ENCODE data around the gene PIGU.
A peak's percentile ranks its signal among the peaks of the same experiment; 100 is the strongest.

The PIGU gene

DNA sequence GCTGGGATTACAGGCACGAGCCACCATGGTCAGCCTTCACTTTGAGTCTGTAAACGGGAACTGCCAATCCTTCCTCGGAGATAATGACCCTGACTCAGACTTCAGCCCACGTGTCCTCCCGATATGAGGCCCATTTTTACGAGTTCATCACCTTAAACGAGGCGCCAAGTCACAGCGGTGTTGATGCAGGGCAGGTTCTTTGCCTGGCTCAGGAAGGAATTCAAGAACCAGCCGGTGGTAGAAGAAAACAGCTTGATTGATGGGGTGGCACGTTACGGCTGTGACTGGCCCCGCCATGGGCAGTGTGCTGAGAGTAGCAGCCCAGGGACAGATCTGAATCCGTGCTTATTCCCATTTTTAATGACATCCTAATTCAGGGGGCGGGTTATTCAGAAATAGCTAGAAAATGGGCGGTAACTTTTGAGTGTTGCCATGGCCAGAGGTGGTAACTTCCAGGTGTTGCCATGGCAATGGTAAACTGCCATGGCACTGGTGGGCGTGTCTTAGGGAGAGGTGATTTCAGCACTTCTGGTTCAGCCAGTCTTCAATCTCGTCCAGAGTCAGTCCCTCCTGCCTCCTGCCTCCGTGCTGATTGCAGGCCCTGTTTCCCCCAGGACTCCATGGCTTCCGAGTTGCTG is 127.5 kb downstream of the PIGU start:
- Histone ChIP-seq H3K9me3 (ENCODE audit: control insufficient read depth in 1 of 2, low read length in 2 of 2) (no peaks in the 10 kb centered on the region), H3K27me3 (ENCODE audit: control insufficient read depth in 1 of 2, insufficient read depth in 2 of 2, low read length in 2 of 2) (no peaks in the 10 kb centered on the region), H3K4me3 (ENCODE audit: low read depth in 1 of 2, low read length in 2 of 2) (no peak overlapping the region), H3K27ac (ENCODE audit: low read depth, low read length) (no peak overlapping the region), H3K4me1 (ENCODE audit: control insufficient read depth in 1 of 2, insufficient read depth in 2 of 2, low read length in 2 of 2) (peaks cover 3 to 22% of the 10 kb centered on the region in 2 donors), H3K9ac (ENCODE audit: low read depth in 1 of 2, low read length in 2 of 2) (no peak overlapping the region), H3K36me3 (ENCODE audit: control insufficient read depth in 1 of 2, insufficient read depth in 2 of 2, low read length in 2 of 2) (peaks cover 0 to 6% of the 10 kb centered on the region in 2 donors)

DNA sequence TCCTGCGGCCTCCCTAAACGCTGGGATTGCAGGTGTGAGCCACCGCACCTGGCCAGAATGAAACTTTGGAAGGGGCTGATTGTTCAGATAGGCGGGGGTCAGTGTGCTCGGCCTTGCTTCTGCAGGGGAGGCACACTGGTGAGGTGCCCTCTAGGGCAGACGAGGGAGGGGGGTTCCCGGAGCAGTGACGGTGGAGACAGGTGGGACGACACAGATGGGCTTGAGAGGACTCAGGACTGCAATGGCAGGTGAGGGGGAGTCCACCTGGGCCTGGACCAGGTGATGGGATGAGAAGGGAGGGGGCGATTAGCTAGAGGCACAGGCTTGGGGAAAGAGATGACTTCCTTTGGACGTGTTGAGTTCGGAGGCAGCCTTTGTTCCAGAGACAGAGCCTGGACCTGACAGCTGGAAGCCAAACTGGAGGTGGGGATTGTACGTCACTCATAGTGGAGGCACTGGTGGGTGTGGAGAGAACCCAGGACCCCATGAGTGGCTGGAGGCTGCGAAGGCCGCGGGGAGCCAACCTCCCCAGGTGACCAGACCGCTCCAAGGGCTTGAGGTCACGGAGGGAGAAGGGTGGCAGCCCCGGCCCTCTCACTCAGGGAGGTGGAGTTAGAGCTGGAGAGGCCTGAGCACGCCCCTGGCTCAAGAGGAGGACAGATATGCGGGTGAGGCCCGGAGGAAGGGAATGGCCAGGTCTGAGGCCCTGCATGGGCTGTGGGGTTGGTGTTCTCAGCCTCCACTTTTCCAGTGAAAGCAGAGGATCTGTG is 128.9 kb downstream of the PIGU start:
- no peak overlapping the region for H3K27ac ChIP-seq (ENCODE audit: low read depth, low read length)
- H3K9me3 ChIP-seq (ENCODE audit: control insufficient read depth in 1 of 2, low read length in 2 of 2) = no peaks in the 10 kb centered on the region
- H3K27me3 ChIP-seq (ENCODE audit: control insufficient read depth in 1 of 2, insufficient read depth in 2 of 2, low read length in 2 of 2) = no peaks in the 10 kb centered on the region
- H3K9ac ChIP-seq (ENCODE audit: low read depth in 1 of 2, low read length in 2 of 2) = peak overlapping the region; percentile 7 to 25
- H3K4me3 ChIP-seq (ENCODE audit: low read depth in 1 of 2, low read length in 2 of 2) = peak overlapping the region; percentile 68 to 80
- H3K36me3 ChIP-seq (ENCODE audit: control insufficient read depth in 1 of 2, insufficient read depth in 2 of 2, low read length in 2 of 2) = peaks cover 0 to 6% of the 10 kb centered on the region in 2 donors
- H3K4me1 ChIP-seq (ENCODE audit: control insufficient read depth in 1 of 2, insufficient read depth in 2 of 2, low read length in 2 of 2) = peaks cover 9 to 27% of the 10 kb centered on the region in 2 donors

DNA sequence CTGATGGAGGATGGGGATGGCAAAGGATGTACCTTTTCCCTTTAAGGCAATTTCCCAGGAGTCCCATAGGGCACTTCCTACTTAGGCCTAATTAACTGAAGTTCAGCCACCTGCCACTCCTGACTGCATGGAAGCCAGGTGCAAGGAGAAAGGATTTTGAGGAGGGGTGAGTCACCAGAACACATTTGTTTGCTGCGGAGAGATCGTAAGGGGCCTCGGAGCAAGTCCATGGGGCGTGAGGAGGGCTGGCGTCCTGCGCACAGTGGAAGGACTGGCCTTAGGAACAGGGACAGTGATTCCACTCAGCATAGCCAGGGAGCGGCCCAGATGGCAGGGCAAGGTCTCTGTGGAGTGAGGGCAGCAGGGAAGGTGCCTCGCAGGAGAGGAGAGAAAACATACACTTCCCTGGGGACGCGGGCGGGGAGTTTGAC is 130.1 kb downstream of the PIGU start:
- Histone ChIP-seq H3K4me1 (ENCODE audit: control insufficient read depth in 1 of 2, insufficient read depth in 2 of 2, low read length in 2 of 2) (peaks cover 9 to 27% of the 10 kb centered on the region in 2 donors), H3K9ac (ENCODE audit: low read depth in 1 of 2, low read length in 2 of 2) (peak overlapping the region; percentile 60 to 62), H3K27me3 (ENCODE audit: control insufficient read depth in 1 of 2, insufficient read depth in 2 of 2, low read length in 2 of 2) (no peaks in the 10 kb centered on the region), H3K36me3 (ENCODE audit: control insufficient read depth in 1 of 2, insufficient read depth in 2 of 2, low read length in 2 of 2) (peaks cover 0 to 11% of the 10 kb centered on the region in 2 donors), H3K4me3 (ENCODE audit: low read depth in 1 of 2, low read length in 2 of 2) (peak overlapping the region; percentile 68 to 80), H3K9me3 (ENCODE audit: control insufficient read depth in 1 of 2, low read length in 2 of 2) (no peaks in the 10 kb centered on the region), H3K27ac (ENCODE audit: low read depth, low read length) (peak overlapping the region; percentile 67)

DNA sequence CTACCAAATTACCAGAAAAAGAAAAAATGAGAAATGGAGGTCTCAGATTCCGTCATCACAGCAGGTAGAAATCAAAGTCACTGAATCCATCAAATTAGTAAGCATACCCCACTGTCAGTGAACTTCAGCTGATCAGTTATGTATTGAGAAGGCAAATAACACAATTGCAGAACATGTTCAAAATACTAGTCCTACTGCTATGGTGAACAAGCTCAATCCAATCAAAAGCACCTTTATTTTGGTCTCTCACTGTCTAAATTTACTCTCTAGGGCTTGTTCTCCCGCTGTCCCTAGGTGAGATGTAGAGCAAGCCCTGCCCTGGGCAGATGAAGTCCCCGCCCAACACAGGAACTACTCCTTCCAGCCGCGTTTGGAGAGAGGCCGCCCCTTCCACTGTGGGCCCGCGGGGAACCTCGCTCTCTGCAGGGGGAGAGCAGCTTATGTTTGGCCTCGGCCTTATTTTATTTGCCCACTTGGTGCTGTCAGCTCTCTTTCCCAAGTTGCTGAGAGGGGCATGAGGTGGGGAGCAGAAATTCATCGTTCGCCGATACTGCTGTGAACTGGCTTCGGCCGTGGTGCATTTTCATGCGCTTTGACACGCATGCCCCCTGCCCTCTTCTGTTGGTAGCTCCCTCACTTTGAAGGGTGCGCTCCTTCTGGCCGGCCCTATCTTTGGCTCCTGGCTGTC is 132.6 kb downstream of the PIGU start:
- peak overlapping the region; percentile 4 to 43 for H3K4me3 ChIP-seq (ENCODE audit: low read depth in 1 of 2, low read length in 2 of 2)
- H3K27me3 ChIP-seq (ENCODE audit: control insufficient read depth in 1 of 2, insufficient read depth in 2 of 2, low read length in 2 of 2) = no peaks in the 10 kb centered on the region
- no peak overlapping the region for H3K27ac ChIP-seq (ENCODE audit: low read depth, low read length)
- no peak overlapping the region for H3K9ac ChIP-seq (ENCODE audit: low read depth in 1 of 2, low read length in 2 of 2)
- H3K4me1 ChIP-seq (ENCODE audit: control insufficient read depth in 1 of 2, insufficient read depth in 2 of 2, low read length in 2 of 2) = peaks cover 9 to 27% of the 10 kb centered on the region in 2 donors
- H3K9me3 ChIP-seq (ENCODE audit: control insufficient read depth in 1 of 2, low read length in 2 of 2) = no peaks in the 10 kb centered on the region
- peaks cover 8 to 27% of the 10 kb centered on the region in 2 donors for H3K36me3 ChIP-seq (ENCODE audit: control insufficient read depth in 1 of 2, insufficient read depth in 2 of 2, low read length in 2 of 2)

DNA sequence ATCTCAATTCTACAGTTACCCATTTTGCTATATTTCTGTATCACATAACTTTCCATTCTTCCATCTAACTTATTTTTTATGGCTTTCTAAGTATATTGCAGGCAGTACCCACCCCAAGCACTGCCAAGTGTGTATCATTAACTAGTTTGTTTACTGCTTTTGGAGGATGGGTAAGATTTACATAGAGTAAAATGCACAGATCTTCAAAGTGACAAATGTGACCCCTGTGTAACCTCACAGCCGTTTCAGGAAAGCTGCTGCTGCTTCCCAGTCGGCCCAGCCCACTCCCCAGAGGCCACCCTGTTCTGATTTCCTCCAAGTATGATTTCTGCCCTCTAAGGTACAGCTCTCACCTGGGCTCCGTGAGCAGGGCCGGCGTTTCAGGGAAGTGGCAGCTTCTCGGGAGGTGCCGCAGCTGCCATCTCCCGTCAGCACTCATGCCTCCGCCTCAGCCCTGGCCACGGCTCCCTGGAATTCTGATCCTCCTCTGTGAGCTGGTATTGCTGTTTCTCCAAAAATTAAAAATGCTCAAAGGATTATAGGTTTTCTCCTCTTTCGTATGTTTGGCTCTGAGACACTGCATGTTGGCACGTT is 133.3 kb downstream of the PIGU start:
- no peak overlapping the region for H3K9ac ChIP-seq (ENCODE audit: low read depth in 1 of 2, low read length in 2 of 2)
- no peak overlapping the region for H3K27ac ChIP-seq (ENCODE audit: low read depth, low read length)
- no peak overlapping the region for H3K4me3 ChIP-seq (ENCODE audit: low read depth in 1 of 2, low read length in 2 of 2)
- peaks cover 11 to 31% of the 10 kb centered on the region in 2 donors for H3K36me3 ChIP-seq (ENCODE audit: control insufficient read depth in 1 of 2, insufficient read depth in 2 of 2, low read length in 2 of 2)
- H3K4me1 ChIP-seq (ENCODE audit: control insufficient read depth in 1 of 2, insufficient read depth in 2 of 2, low read length in 2 of 2) = peaks cover 9 to 27% of the 10 kb centered on the region in 2 donors
- H3K27me3 ChIP-seq (ENCODE audit: control insufficient read depth in 1 of 2, insufficient read depth in 2 of 2, low read length in 2 of 2) = no peaks in the 10 kb centered on the region
- no peaks in the 10 kb centered on the region for H3K9me3 ChIP-seq (ENCODE audit: control insufficient read depth in 1 of 2, low read length in 2 of 2)

DNA sequence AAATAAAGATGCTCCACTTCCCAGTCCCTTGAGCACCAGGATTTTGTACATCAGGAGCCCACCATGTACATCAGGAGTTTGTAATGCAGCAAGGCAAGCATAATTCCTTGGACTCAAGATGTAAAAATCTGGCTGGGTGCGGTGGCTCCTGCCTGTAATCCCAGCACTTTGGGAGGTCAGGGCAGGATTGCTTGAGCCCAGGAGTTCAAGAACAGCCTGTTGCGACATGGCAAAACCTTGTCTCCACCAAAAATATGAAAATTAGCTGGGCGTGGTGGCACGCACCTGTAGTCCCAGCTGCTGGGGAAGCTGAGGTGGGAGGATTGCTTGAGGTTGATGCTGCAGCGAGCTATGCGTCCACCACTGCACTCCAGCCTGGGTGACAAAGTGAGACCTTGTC is 134.5 kb downstream of the PIGU start:
- no peak overlapping the region for H3K4me3 ChIP-seq (ENCODE audit: low read depth in 1 of 2, low read length in 2 of 2)
- no peak overlapping the region for H3K27ac ChIP-seq (ENCODE audit: low read depth, low read length)
- H3K4me1 ChIP-seq (ENCODE audit: control insufficient read depth in 1 of 2, insufficient read depth in 2 of 2, low read length in 2 of 2) = peaks cover 5 to 17% of the 10 kb centered on the region in 2 donors
- no peaks in the 10 kb centered on the region for H3K27me3 ChIP-seq (ENCODE audit: control insufficient read depth in 1 of 2, insufficient read depth in 2 of 2, low read length in 2 of 2)
- no peaks in the 10 kb centered on the region for H3K9me3 ChIP-seq (ENCODE audit: control insufficient read depth in 1 of 2, low read length in 2 of 2)
- H3K9ac ChIP-seq (ENCODE audit: low read depth in 1 of 2, low read length in 2 of 2) = no peak overlapping the region
- H3K36me3 ChIP-seq (ENCODE audit: control insufficient read depth in 1 of 2, insufficient read depth in 2 of 2, low read length in 2 of 2) = peaks cover 13 to 38% of the 10 kb centered on the region in 2 donors

DNA sequence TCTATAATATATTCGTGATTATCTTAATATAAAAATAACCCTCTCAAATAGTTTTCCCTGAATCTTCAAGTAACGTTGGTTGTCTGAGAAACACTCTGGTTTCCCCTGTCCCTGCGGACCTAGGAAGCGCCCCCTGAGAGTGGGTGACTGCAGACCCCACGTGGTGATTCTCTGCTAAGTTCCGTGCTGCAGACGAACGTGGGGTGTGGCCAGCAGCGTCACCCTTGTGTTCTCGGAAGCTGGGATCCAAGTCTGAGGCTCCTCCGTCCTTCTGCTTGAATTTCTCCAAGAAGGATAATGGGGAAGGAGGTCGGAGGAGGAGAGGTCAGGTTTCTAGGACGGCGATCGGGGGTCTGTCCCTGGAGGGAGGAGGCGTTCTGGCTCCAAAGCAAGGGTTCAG is 135.0 kb downstream of the PIGU start:
- H3K9me3 ChIP-seq (ENCODE audit: control insufficient read depth in 1 of 2, low read length in 2 of 2) = no peaks in the 10 kb centered on the region
- no peak overlapping the region for H3K4me3 ChIP-seq (ENCODE audit: low read depth in 1 of 2, low read length in 2 of 2)
- H3K36me3 ChIP-seq (ENCODE audit: control insufficient read depth in 1 of 2, insufficient read depth in 2 of 2, low read length in 2 of 2) = peaks cover 18 to 43% of the 10 kb centered on the region in 2 donors
- no peak overlapping the region for H3K27ac ChIP-seq (ENCODE audit: low read depth, low read length)
- H3K27me3 ChIP-seq (ENCODE audit: control insufficient read depth in 1 of 2, insufficient read depth in 2 of 2, low read length in 2 of 2) = no peaks in the 10 kb centered on the region
- H3K4me1 ChIP-seq (ENCODE audit: control insufficient read depth in 1 of 2, insufficient read depth in 2 of 2, low read length in 2 of 2) = peaks cover 5 to 15% of the 10 kb centered on the region in 2 donors
- no peak overlapping the region for H3K9ac ChIP-seq (ENCODE audit: low read depth in 1 of 2, low read length in 2 of 2)

DNA sequence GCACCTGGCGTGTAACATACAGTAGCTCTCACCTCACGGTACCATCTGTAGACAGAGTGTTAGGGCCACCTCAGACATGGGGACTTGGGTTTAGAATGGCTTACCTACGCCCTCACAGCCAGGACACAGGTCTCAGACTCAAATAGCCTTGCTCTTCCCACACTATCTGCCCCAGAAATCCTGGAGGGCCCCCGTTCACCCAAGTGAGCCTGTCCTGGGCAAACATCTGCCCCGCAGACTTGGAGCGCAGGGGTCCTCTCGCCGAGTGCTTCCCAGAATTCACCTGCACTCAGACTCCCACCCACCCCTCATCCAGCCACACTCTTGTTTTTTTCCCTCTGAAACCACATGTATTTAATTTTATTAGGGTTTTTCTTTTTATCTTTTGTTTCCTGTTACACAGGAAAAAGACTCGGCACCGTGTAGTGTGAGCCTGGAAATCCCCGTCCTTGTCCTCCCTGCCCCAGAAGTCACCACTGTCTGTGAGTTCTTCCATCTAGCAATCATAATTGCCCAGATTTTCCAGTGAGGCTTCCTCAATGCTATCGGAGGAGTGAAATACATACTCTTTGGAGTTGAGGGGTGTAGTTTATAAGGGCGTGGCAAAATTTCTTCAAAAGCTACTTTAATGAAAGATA is 135.5 kb downstream of the PIGU start:
- Histone ChIP-seq H3K9me3 (ENCODE audit: control insufficient read depth in 1 of 2, low read length in 2 of 2) (no peaks in the 10 kb centered on the region), H3K27me3 (ENCODE audit: control insufficient read depth in 1 of 2, insufficient read depth in 2 of 2, low read length in 2 of 2) (no peaks in the 10 kb centered on the region), H3K27ac (ENCODE audit: low read depth, low read length) (no peak overlapping the region), H3K36me3 (ENCODE audit: control insufficient read depth in 1 of 2, insufficient read depth in 2 of 2, low read length in 2 of 2) (peaks cover 21 to 46% of the 10 kb centered on the region in 2 donors), H3K4me1 (ENCODE audit: control insufficient read depth in 1 of 2, insufficient read depth in 2 of 2, low read length in 2 of 2) (peaks cover 5 to 15% of the 10 kb centered on the region in 2 donors), H3K9ac (ENCODE audit: low read depth in 1 of 2, low read length in 2 of 2) (no peak overlapping the region), H3K4me3 (ENCODE audit: low read depth in 1 of 2, low read length in 2 of 2) (no peak overlapping the region)

DNA sequence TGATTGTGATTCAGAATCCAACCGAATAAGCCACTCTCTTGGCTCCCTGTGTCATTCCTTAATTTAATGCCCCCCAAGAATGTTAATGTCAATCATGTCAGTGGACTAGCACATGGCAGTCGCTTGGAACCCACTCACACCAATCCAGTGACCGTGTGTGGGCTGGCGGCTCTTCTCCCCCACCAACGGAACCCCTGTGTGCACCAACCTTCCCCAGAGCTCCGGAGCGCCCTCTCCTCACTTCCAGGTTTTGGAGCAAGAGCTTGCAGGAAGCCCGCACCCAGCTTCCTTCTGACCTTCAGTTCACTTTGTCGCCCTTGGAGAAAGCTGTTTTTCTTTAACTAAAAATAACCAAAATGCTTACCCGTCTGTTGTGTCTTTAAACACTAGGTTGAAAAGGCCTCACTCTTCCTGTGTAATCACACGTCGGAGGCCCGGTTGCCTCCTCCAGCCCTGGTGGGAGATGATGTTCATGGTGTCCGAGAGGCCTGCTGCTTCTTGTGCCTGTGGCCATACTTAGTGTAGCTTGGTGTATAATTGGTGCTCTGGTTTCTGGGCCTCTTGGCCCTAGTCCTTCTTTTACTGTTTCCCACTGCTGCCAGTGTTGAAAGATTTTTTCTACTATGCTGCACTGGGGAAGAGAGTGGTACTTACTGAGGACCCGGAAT is 136.2 kb downstream of the PIGU start:
- H3K36me3 ChIP-seq (ENCODE audit: control insufficient read depth in 1 of 2, insufficient read depth in 2 of 2, low read length in 2 of 2) = peaks cover 26 to 52% of the 10 kb centered on the region in 2 donors
- H3K9ac ChIP-seq (ENCODE audit: low read depth in 1 of 2, low read length in 2 of 2) = no peak overlapping the region
- H3K4me1 ChIP-seq (ENCODE audit: control insufficient read depth in 1 of 2, insufficient read depth in 2 of 2, low read length in 2 of 2) = peaks cover 5 to 15% of the 10 kb centered on the region in 2 donors
- no peak overlapping the region for H3K27ac ChIP-seq (ENCODE audit: low read depth, low read length)
- no peaks in the 10 kb centered on the region for H3K27me3 ChIP-seq (ENCODE audit: control insufficient read depth in 1 of 2, insufficient read depth in 2 of 2, low read length in 2 of 2)
- no peak overlapping the region for H3K4me3 ChIP-seq (ENCODE audit: low read depth in 1 of 2, low read length in 2 of 2)
- H3K9me3 ChIP-seq (ENCODE audit: control insufficient read depth in 1 of 2, low read length in 2 of 2) = no peaks in the 10 kb centered on the region
